HepG2 (cell line): Measurements from ENCODE around the gene SYT1. TPM values are rescaled to one million over a fixed set of nuclear protein-coding genes. Genes with fewer than 3 reads are reported as not detected.

Experiments
- ARID4A ChIP-seq: sonication (generic); formaldehyde crosslinking; IDR thresholded peaks from 2 replicates; pipeline ENCODE4 v1.5.0; 2020; ENCODE audit warnings: mild to moderate bottlenecking, missing genetic modification reagents, borderline replicate concordance
- CAMTA2 ChIP-seq: sonication (generic); formaldehyde crosslinking; IDR thresholded peaks from 2 replicates; pipeline ENCODE4 v1.4.0; 2020; ENCODE audit warnings: mild to moderate bottlenecking, missing genetic modification reagents, borderline replicate concordance
- ELF3 ChIP-seq: IDR thresholded peaks from 2 replicates; pipeline ENCODE4 v1.6.1; 2016; ENCODE audit warnings: missing genetic modification reagents, missing compliant biosample characterization
- ETV6 ChIP-seq: sonication (generic); formaldehyde crosslinking; conservative IDR thresholded peaks from 2 replicates; pipeline ENCODE4 v1.4.0; 2020; ENCODE audit warnings: missing genetic modification reagents
- HMGA1 ChIP-seq: sonication (generic); formaldehyde crosslinking; conservative IDR thresholded peaks from 2 replicates; pipeline ENCODE4 v1.4.0; 2020; ENCODE audit warnings: missing genetic modification reagents
- HNF4G ChIP-seq, 2 experiments: sonication (generic) in 1 of 2; formaldehyde crosslinking in 1 of 2; IDR thresholded peaks; 2 replicates each; pipeline versions ENCODE4 v1.4.0 to v1.6.1; 2011 to 2020; ENCODE audit warnings: borderline replicate concordance in 2 of 2, low read depth in 2 of 2, mild to moderate bottlenecking in 2 of 2, low read length in 1 of 2, missing genetic modification reagents in 1 of 2, moderate library complexity in 1 of 2
- KLF16 ChIP-seq, 2 experiments: sonication (generic) in 1 of 2; formaldehyde crosslinking in 1 of 2; IDR thresholded peaks; 2 replicates each; pipeline versions ENCODE4 v1.6.1 to v1.8.0; 2016 to 2023; ENCODE audit warnings: missing genetic modification reagents in 2 of 2, missing compliant biosample characterization in 1 of 2
- MNT ChIP-seq: fragments of 450-650 bp; IDR thresholded peaks from 2 replicates; pipeline ENCODE4 v1.6.1; 2016
- NCOA1 ChIP-seq: sonication (generic); formaldehyde crosslinking; IDR thresholded peaks from 2 replicates; pipeline ENCODE4 v1.9.0; 2021; ENCODE audit warnings: missing genetic modification reagents
- PLRG1 ChIP-seq: fragments of 450-650 bp; conservative IDR thresholded peaks from 2 replicates; pipeline ENCODE4 v1.6.1; 2016
- PRDM15 ChIP-seq: sonication (generic); formaldehyde crosslinking; IDR thresholded peaks from 2 replicates; pipeline ENCODE4 v1.4.0; 2020; ENCODE audit warnings: missing genetic modification reagents
- SATB2 ChIP-seq: sonication (generic); formaldehyde crosslinking; IDR thresholded peaks from 2 replicates; pipeline ENCODE4 v1.5.0; 2020; ENCODE audit warnings: missing genetic modification reagents
- SETDB1 ChIP-seq: sonication (generic); formaldehyde crosslinking; IDR thresholded peaks from 2 replicates; pipeline ENCODE4 v1.5.1; 2020; ENCODE audit warnings: missing genetic modification reagents, mild to moderate bottlenecking, borderline replicate concordance
- SIX1 ChIP-seq: sonication (generic); formaldehyde crosslinking; IDR thresholded peaks from 2 replicates; pipeline ENCODE4 v1.4.0; 2020; ENCODE audit warnings: missing genetic modification reagents, borderline replicate concordance
- TEAD3 ChIP-seq: optimal IDR thresholded peaks from 2 replicates; pipeline ENCODE3; 2016; ENCODE audit warnings: borderline replicate concordance
- U2AF2 ChIP-seq: fragments of 200-400 bp; formaldehyde crosslinking; IDR thresholded peaks from 2 replicates; pipeline ENCODE4 v1.6.1; 2017; ENCODE audit warnings: low read depth, mild to moderate bottlenecking, low read length
- ZBTB10 ChIP-seq: sonication (generic); formaldehyde crosslinking; IDR thresholded peaks from 2 replicates; pipeline ENCODE4 v1.4.0; 2020; ENCODE audit warnings: missing genetic modification reagents, borderline replicate concordance
- ZNF879 ChIP-seq: sonication (generic); formaldehyde crosslinking; IDR thresholded peaks from 2 replicates; pipeline ENCODE4 v1.8.1; 2023; ENCODE audit warnings: missing genetic modification reagents
- polyA plus RNA-seq, 8 experiments: library from polyadenylated mRNA; depleted of rRNA in 3 of 8; stranded (reverse) in 7 of 8; unstranded in 1 of 8; fragments of >200 nt; fragmentation: Illumina TruSeq in 4 of 8; extraction: Trizol in 4 of 8; gene quantifications; 2 replicates each; pipeline versions ENCODE4 v1.2.1 to v1.2.3, GENCODE V29; 2011 to 2016; ENCODE audit warnings: low read depth in 4 of 8, missing spikeins in 1 of 8, mixed read lengths in 1 of 8; ENCODE audit not compliant: insufficient read depth in 1 of 8
- total RNA-seq, 5 experiments: library from RNA; depleted of rRNA; stranded (reverse); fragments of >200 nt; fragmentation: Illumina TruSeq; extraction: Trizol; gene quantifications; 2 replicates each; pipeline ENCODE4 v1.2.3, GENCODE V29; 2016; ENCODE audit warnings: low read depth in 1 of 5

The SYT1 gene
- total and polyA plus RNA-seq, 2 of the 13 experiments (the other 11 are each of a cell fraction or from before 2014, with no cell fraction given), result not detected

- TF ChIP-seq ARID4A (CRISPR knock-in tag), result no peak
- TF ChIP-seq ZBTB10 (CRISPR knock-in tag), result no peak
- no peak for TF ChIP-seq U2AF2
- no peak for TF ChIP-seq ZNF879
- no peak for TF ChIP-seq HMGA1 (CRISPR knock-in tag)
- peak in 1 of 2 experiments; percentile 17; a peak in 1 of 4 replicates for TF ChIP-seq KLF16 (CRISPR knock-in tag; IDR thresholded peaks at IDR 0.05)
- no peak for TF ChIP-seq HNF4G (IDR thresholded peaks at IDR 0.05; ENCODE audit: borderline replicate concordance, low read depth, low read length)
- TF ChIP-seq HNF4G (CRISPR knock-in tag; IDR thresholded peaks at IDR 0.05; ENCODE audit: borderline replicate concordance, low read depth), result no peak
- no peak for TF ChIP-seq CAMTA2 (CRISPR knock-in tag)
- no peak for TF ChIP-seq SETDB1
- TF ChIP-seq PRDM15, result no peak
- TF ChIP-seq MNT, result no peak
- no peak for TF ChIP-seq SATB2 (CRISPR knock-in tag)
- TF ChIP-seq PLRG1, result no peak
- TF ChIP-seq SIX1 (CRISPR knock-in tag), result no peak
- no peak for TF ChIP-seq NCOA1 (CRISPR knock-in tag)
- no peak for TF ChIP-seq ETV6 (CRISPR knock-in tag)
- TF ChIP-seq ELF3 (CRISPR knock-in tag), result peak; percentile 64
- peak; percentile 81 for TF ChIP-seq TEAD3 (CRISPR knock-in tag)
These were observed 559.6 kb downstream of the SYT1 start (continued) for GRCh38 chr12:79424109-79424721.
